GM23338 (cell line): ENCODE results near the gene DNAJC9. TPM values are rescaled to one million over a fixed set of nuclear protein-coding genes. Genes with fewer than 3 reads are reported as not detected.

ENCODE experiments used
- ATAC-seq: fragments of 200-7000 bp; cut with Tn5 transposase; 3 replicates; pipeline ENCODE4 v1.9.1; 2020
- DNase-seq: peaks from one replicate; pipeline ENCODE4 v3.0.0-alpha.2; 2015; ENCODE audit warnings: low spot score
- H2AFZ ChIP-seq: fragments of 200-600 bp; sonication (generic); 2 replicates; pipeline ENCODE4 v1.8.0; 2016; ENCODE audit warnings: antibody characterized with exemption, mild to moderate bottlenecking, moderate library complexity
- H3F3A ChIP-seq: fragments of 200-600 bp; sonication (generic); replicated peaks from 2 replicates; pipeline ENCODE4 v1.8.0; 2017; ENCODE audit warnings: antibody characterized with exemption, mixed run types, low read depth
- H3K27ac ChIP-seq: fragments of 200-600 bp; sonication (generic); 2 replicates; pipeline ENCODE4 v1.6.1; 2016; ENCODE audit warnings: low read depth
- H3K27me3 ChIP-seq: fragments of 200-600 bp; sonication (generic); 2 replicates; pipeline ENCODE4 v1.8.0; 2016; ENCODE audit warnings: mild to moderate bottlenecking, mixed run types, moderate library complexity; ENCODE audit not compliant: insufficient read depth
- H3K36me3 ChIP-seq: fragments of 200-600 bp; sonication (generic); 2 replicates; pipeline ENCODE4 v1.8.0; 2016; ENCODE audit warnings: mild to moderate bottlenecking; ENCODE audit not compliant: insufficient read depth
- H3K4me1 ChIP-seq: fragments of 200-600 bp; sonication (generic); 2 replicates; pipeline ENCODE4 v1.8.0; 2016; ENCODE audit warnings: mild to moderate bottlenecking, moderate library complexity; ENCODE audit not compliant: insufficient read depth
- H3K4me2 ChIP-seq: fragments of 200-600 bp; sonication (generic); 2 replicates; pipeline ENCODE4 v1.7.1; 2017; ENCODE audit warnings: mixed run types
- H3K4me3 ChIP-seq: fragments of 200-600 bp; sonication (generic); 2 replicates; pipeline ENCODE4 v1.6.1; 2016; ENCODE audit warnings: mixed run types
- H3K79me2 ChIP-seq: fragments of 200-600 bp; sonication (generic); replicated peaks from 2 replicates; pipeline ENCODE4 v1.8.0; 2017; ENCODE audit warnings: mild to moderate bottlenecking; ENCODE audit not compliant: insufficient read depth
- H3K9me2 ChIP-seq: fragments of 200-600 bp; sonication (generic); 2 replicates; pipeline ENCODE4 v1.8.0; 2017; ENCODE audit not compliant: insufficient read depth
- H4K20me1 ChIP-seq: fragments of 200-600 bp; sonication (generic); replicated peaks from 2 replicates; pipeline ENCODE4 v1.8.0; 2017; ENCODE audit warnings: mild to moderate bottlenecking; ENCODE audit not compliant: insufficient read depth
- H3K27ac Mint-ChIP-seq: 2 replicates; pipeline ENCODE4 v1.8.0; 2020; ENCODE audit warnings: inconsistent platforms, mild to moderate bottlenecking, moderate library complexity, mixed read lengths
- H3K27me3 Mint-ChIP-seq: 3 replicates; pipeline ENCODE4 v1.8.0; 2022; ENCODE audit warnings: low read depth, mild to moderate bottlenecking, moderate library complexity, mixed read lengths, inconsistent platforms; ENCODE audit not compliant: insufficient read depth, poor library complexity
- H3K36me3 Mint-ChIP-seq: 3 replicates; pipeline ENCODE4 v1.8.0; 2021; ENCODE audit warnings: low read depth, mild to moderate bottlenecking, inconsistent platforms, moderate library complexity, mixed read lengths
- H3K4me1 Mint-ChIP-seq: 3 replicates; pipeline ENCODE4 v1.8.0; 2020; ENCODE audit warnings: mild to moderate bottlenecking, inconsistent platforms, mixed read lengths
- H3K4me3 Mint-ChIP-seq: 3 replicates; pipeline ENCODE4 v1.8.0; 2021; ENCODE audit warnings: moderate library complexity, mild to moderate bottlenecking, inconsistent platforms, mixed read lengths
- H3K9me3 Mint-ChIP-seq: 3 replicates; pipeline ENCODE4 v1.8.0; 2020; ENCODE audit warnings: moderate library complexity, mild to moderate bottlenecking, inconsistent platforms, mixed read lengths
- EZH2phosphoT487 ChIP-seq: fragments of 200-600 bp; sonication (generic); IDR thresholded peaks from one replicate; pipeline ENCODE4 v1.8.1; 2018; ENCODE audit warnings: antibody characterized with exemption; ENCODE audit not compliant: unreplicated experiment
- JUNB ChIP-seq: IDR thresholded peaks from one replicate; pipeline ENCODE4 v1.6.1; 2016; ENCODE audit warnings: antibody characterized with exemption; ENCODE audit not compliant: unreplicated experiment
- ZNF462 ChIP-seq: fragments of 250-450 bp; sonication (Bioruptor Pico); IDR thresholded peaks from 2 replicates; pipeline ENCODE4 v1.5.0; 2020; ENCODE audit warnings: mild to moderate bottlenecking, moderate library complexity
- polyA plus RNA-seq: library from polyadenylated mRNA; unstranded; fragments of >200 nt; fragmentation: Nextera tagmentation; extraction: Ambion mirVana; gene quantifications from 2 replicates; pipeline ENCODE4 v1.2.1, GENCODE V29; 2016
- total RNA-seq: library from RNA; depleted of rRNA; stranded (reverse); fragments of >200 nt; shearing (Covaris generic); gene quantifications from 2 replicates; pipeline ENCODE4 v1.2.3, GENCODE V29; 2014

DNAJC9 gene
- total and polyA plus RNA-seq, 2 experiments from 2014 or later, result 31.0 to 33.2 TPM

- no peak for TF ChIP-seq ZNF462
- TF ChIP-seq EZH2phosphoT487, result no peak
These were observed 17.5 kb downstream of the DNAJC9 start (continued) for GRCh38 chr10:73229567-73229966.

GRCh38 chr10:73228247-73228646 lies 18.8 kb downstream of the DNAJC9 start:
- no peak for DNase-seq
- H3K4me1 Mint-ChIP-seq, result no peaks in the 10 kb centered on the region
- no peaks in the 10 kb centered on the region for H3F3A ChIP-seq

More at GRCh38 chr10:73228247-73228646, 18.8 kb downstream of the DNAJC9 start:
- Histone ChIP-seq H3K9me2 (no peaks in the 10 kb centered on the region; the same call in 1 of the 2 replicates), H4K20me1 (peaks cover 3% of the 10 kb centered on the region; the same call in 1 of the 2 replicates), H3K27me3 (no peaks in the 10 kb centered on the region), H3K4me1 (no peaks in the 10 kb centered on the region), H3K4me2 (no peak overlapping the region), H3K36me3 (no peaks in the 10 kb centered on the region), H2AFZ (no peak overlapping the region), H3K4me3 (no peak overlapping the region), H3K79me2 (no peaks in the 10 kb centered on the region), H3K27ac (no peak overlapping the region)
- Mint-ChIP-seq H3K4me3 (no peak overlapping the region), H3K27me3 (no peaks in the 10 kb centered on the region), H3K9me3 (no peaks in the 10 kb centered on the region), H3K27ac (no peak overlapping the region), H3K36me3 (peaks cover 4% of the 10 kb centered on the region)
- ATAC-seq, result no peak
- TF ChIP-seq ZNF462, result no peak
- no peak for TF ChIP-seq JUNB
